IPS-18a (cell line): ENCODE measurements around the gene FOLR3.
"Not testable (repeated sequence)": the region's sequence is repeated elsewhere in the genome, so short reads cannot be mapped to it uniquely, and the experiment has no call there.

Experiments used
- H3K27ac ChIP-seq: one replicate; pipeline ENCODE4 v1.5.1; 2013; ENCODE audit warnings: low read length
- H3K27me3 ChIP-seq: one replicate; pipeline ENCODE4 v1.6.1; 2013; ENCODE audit warnings: mild to moderate bottlenecking, low read length; ENCODE audit not compliant: control insufficient read depth, insufficient read depth
- H3K36me3 ChIP-seq: one replicate; pipeline ENCODE4 v1.6.1; 2013; ENCODE audit warnings: low read depth, low read length; ENCODE audit not compliant: control insufficient read depth
- H3K4me1 ChIP-seq: one replicate; pipeline ENCODE4 v1.6.1; 2013; ENCODE audit warnings: low read depth, low read length; ENCODE audit not compliant: control insufficient read depth
- H3K4me3 ChIP-seq: one replicate; pipeline ENCODE4 v1.5.1; 2013; ENCODE audit warnings: low read length
- H3K9ac ChIP-seq: one replicate; pipeline ENCODE4 v1.6.1; 2013; ENCODE audit warnings: mild to moderate bottlenecking, low read length, moderate library complexity
- H3K9me3 ChIP-seq: one replicate; pipeline ENCODE4 v1.6.1; 2013; ENCODE audit warnings: low read depth, low read length; ENCODE audit not compliant: control insufficient read depth

The FOLR3 gene

GRCh38 chr11:72125956-72126355 is 9.6 kb upstream of the FOLR3 start:
- H3K27me3 ChIP-seq, result peaks cover 5% of the 10 kb centered on the region
- no peak overlapping the region for H3K4me3 ChIP-seq
- H3K4me1 ChIP-seq, result no peaks in the 10 kb centered on the region
- H3K9me3 ChIP-seq, result peaks cover 10% of the 10 kb centered on the region
- H3K27ac ChIP-seq, result no peak overlapping the region
- H3K9ac ChIP-seq, result no peak overlapping the region
- H3K36me3 ChIP-seq, result no peaks in the 10 kb centered on the region

GRCh38 chr11:72127923-72128322 is 7.6 kb upstream of the FOLR3 start:
- H3K27me3 ChIP-seq, result peaks cover 3% of the 10 kb centered on the region
- no peak overlapping the region for H3K9ac ChIP-seq
- H3K4me3 ChIP-seq, result no peak overlapping the region
- no peak overlapping the region for H3K27ac ChIP-seq
- peaks cover 10% of the 10 kb centered on the region for H3K9me3 ChIP-seq
- no peaks in the 10 kb centered on the region for H3K4me1 ChIP-seq
- no peaks in the 10 kb centered on the region for H3K36me3 ChIP-seq

- Histone ChIP-seq H3K4me1 (no peaks in the 10 kb centered on the region), H3K27ac (no peak overlapping the region), H3K9ac (no peak overlapping the region), H3K9me3 (peaks cover 10% of the 10 kb centered on the region), H3K36me3 (no peaks in the 10 kb centered on the region), H3K4me3 (no peak overlapping the region), H3K27me3 (peaks cover 3% of the 10 kb centered on the region)
Measured at GRCh38 chr11:72129381-72129780, 6.1 kb upstream of the FOLR3 start.

DNA sequence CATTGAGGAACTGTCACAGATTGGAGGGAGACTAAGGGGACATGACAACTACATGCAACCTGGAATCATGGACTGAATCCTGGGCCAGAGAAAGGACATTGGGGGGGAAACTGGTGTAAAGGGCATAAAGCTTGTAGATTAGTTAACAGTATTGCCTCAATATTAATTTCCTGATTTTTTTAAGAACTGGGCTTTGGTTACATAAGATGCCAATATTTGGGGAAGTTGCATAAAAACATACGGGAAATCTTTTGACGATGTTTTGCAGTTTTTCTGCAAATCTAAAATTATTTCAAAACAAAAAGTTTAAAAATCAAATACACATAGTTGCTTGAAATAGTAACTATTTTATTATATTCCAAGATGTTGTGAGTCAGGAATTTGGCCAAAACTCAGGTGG is 2.9 kb upstream of the FOLR3 start:
- Histone ChIP-seq H3K27ac (no peak overlapping the region), H3K9ac (no peak overlapping the region), H3K36me3 (no peaks in the 10 kb centered on the region), H3K27me3 (peaks cover 3% of the 10 kb centered on the region), H3K4me3 (no peak overlapping the region), H3K4me1 (no peaks in the 10 kb centered on the region), H3K9me3 (peaks cover 10% of the 10 kb centered on the region)

DNA sequence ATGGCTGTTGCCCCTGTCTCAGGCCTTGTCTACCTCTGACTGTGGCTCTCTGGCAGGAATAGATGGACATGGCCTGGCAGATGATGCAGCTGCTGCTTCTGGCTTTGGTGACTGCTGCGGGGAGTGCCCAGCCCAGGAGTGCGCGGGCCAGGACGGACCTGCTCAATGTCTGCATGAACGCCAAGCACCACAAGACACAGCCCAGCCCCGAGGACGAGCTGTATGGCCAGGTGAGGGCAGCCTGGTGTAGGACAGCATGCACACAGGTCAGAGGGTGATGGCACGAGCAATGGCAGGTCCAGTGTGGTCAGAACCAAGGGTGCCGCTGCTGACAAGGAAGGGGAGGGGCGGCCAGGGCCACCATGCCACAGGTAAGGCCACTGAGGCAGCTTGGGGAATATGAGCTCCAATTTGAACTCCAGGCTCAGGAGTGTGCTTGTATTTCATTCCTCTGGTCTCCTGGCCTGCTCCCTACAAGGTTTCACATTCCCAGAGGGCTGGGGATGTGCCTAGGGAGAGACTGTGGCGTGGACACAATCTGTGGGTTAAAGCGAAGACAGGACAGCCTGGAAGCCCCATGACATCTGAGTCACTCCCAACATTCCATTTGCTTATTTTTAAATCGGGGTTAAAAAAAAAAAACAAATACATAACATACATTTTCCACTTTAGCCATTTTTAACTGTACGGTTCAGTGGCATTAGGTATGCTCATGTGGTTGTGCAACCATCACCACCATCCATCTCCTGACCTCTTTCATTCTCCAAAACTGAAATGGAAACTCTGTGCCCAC is 562 bp downstream of the FOLR3 start:
- Histone ChIP-seq H3K9ac (no peak overlapping the region), H3K9me3 (no peaks in the 10 kb centered on the region), H3K36me3 (no peaks in the 10 kb centered on the region), H3K4me3 (no peak overlapping the region), H3K27me3 (peaks cover 3% of the 10 kb centered on the region), H3K4me1 (peaks cover 3% of the 10 kb centered on the region), H3K27ac (no peak overlapping the region)

- no peak overlapping the region for H3K27ac ChIP-seq
- H3K9ac ChIP-seq, result no peak overlapping the region
- H3K4me1 ChIP-seq, result peaks cover 5% of the 10 kb centered on the region
- peaks cover 3% of the 10 kb centered on the region for H3K27me3 ChIP-seq
- H3K4me3 ChIP-seq, result no peak overlapping the region
- no peaks in the 10 kb centered on the region for H3K36me3 ChIP-seq
- no peaks in the 10 kb centered on the region for H3K9me3 ChIP-seq
Measured at GRCh38 chr11:72136684-72137262, 1.2 kb downstream of the FOLR3 start.

- Histone ChIP-seq H3K4me3 (no peak overlapping the region), H3K27me3 (peaks cover 3% of the 10 kb centered on the region), H3K36me3 (no peaks in the 10 kb centered on the region), H3K9me3 (no peaks in the 10 kb centered on the region), H3K27ac (no peak overlapping the region), H3K4me1 (peaks cover 5% of the 10 kb centered on the region), H3K9ac (no peak overlapping the region)
Measured at GRCh38 chr11:72138821-72139390, 3.4 kb downstream of the FOLR3 start.

- no peaks in the 10 kb centered on the region for H3K36me3 ChIP-seq
- H3K4me3 ChIP-seq, result no peak overlapping the region
- H3K27me3 ChIP-seq, result peaks cover 3% of the 10 kb centered on the region
- H3K27ac ChIP-seq, result no peak overlapping the region
- H3K9ac ChIP-seq, result no peak overlapping the region
- H3K4me1 ChIP-seq, result peaks cover 5% of the 10 kb centered on the region
- H3K9me3 ChIP-seq, result no peaks in the 10 kb centered on the region
Measured at GRCh38 chr11:72139500-72139899, 4.0 kb downstream of the FOLR3 start.

GRCh38 chr11:72140661-72141060 is 5.1 kb downstream of the FOLR3 start:
- Histone ChIP-seq H3K36me3 (no peaks in the 10 kb centered on the region), H3K27me3 (peaks cover 3% of the 10 kb centered on the region), H3K4me3 (no peak overlapping the region), H3K9me3 (no peaks in the 10 kb centered on the region), H3K4me1 (peaks cover 5% of the 10 kb centered on the region), H3K27ac (no peak overlapping the region), H3K9ac (no peak overlapping the region)

DNA sequence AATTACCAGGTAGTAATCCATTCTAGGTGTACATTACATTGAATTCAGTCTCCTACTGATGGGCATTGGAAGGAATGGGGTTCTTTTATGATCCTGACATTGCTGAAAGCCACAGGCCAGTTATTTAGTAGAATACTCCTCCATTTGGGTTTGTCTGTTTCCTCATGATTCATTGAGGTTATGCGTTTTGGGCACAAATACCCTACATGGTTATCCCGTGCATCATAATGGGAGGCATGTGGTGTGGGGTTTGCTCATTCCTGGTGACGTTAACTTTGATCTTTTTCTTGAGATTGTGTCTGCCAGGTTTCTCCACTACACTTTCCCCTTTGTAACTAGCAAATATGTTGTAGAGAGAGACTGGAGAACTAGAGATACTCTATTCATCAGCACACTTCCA is 5.5 kb downstream of the FOLR3 start:
- Histone ChIP-seq H3K36me3 (no peaks in the 10 kb centered on the region), H3K27ac (no peak overlapping the region), H3K9me3 (no peaks in the 10 kb centered on the region), H3K4me1 (peaks cover 5% of the 10 kb centered on the region), H3K9ac (no peak overlapping the region), H3K4me3 (no peak overlapping the region), H3K27me3 (peaks cover 3% of the 10 kb centered on the region)

DNA sequence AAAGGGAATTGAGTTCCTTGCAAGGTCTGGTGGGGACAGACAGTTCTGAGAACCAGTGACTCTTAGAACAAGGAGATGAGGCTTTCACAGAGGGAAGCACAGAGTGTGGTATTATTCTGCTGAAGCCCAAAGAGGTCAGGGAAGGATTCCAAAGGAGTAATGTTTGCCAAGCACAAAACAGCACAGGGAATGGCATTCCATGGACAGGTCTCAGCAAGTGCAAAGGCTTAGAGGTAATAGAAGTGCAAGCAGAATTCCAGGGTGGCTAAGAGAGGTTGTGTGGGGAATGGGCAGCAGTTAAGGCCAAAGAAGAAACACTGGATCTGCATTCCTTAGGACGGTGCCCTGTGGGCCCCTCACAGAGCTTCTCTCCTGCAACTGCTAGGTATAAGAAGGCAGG is 6.6 kb downstream of the FOLR3 start:
- not testable (repeated sequence) for H3K4me1 ChIP-seq

DNA sequence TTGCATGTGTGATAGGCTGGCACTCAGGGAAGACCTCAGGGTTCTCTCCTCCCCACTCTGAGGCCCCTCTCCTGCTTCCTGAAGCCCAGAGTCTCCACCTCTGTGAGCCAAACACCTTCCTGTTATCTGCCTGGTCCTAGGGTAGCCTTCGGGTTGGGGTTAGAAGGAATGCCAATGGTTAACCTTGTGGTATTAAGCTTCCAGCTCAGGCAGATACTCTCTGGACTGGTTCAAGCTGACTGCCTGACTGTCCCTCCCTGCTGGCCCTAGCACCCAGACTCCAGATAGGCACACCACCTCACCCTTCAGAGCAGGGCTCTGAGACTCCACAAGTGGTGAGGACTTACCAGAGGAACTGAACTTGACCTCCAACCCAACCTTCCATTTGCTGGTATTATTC is 7.0 kb downstream of the FOLR3 start:
- H3K4me3 ChIP-seq, H3K36me3 ChIP-seq, H3K9me3 ChIP-seq, H3K9ac ChIP-seq, H3K27ac ChIP-seq, H3K27me3 ChIP-seq, H3K4me1 ChIP-seq: not testable (repeated sequence)

More for the DNA sequence above, 6.6 kb downstream of the FOLR3 start:
- H3K9ac ChIP-seq, H3K27ac ChIP-seq, H3K27me3 ChIP-seq, H3K9me3 ChIP-seq, H3K36me3 ChIP-seq, H3K4me3 ChIP-seq: not testable (repeated sequence)
